SH-SY5Y (cell line): ENCODE data around the gene ABLIM2.

Source experiments
- GATA2 ChIP-seq: IDR thresholded peaks from 2 replicates; pipeline ENCODE4 v1.6.1; 2011; ENCODE audit warnings: mild to moderate bottlenecking, low read depth, low read length
- GATA3 ChIP-seq: IDR thresholded peaks from 2 replicates; pipeline ENCODE4 v1.6.1; 2011; ENCODE audit warnings: low read depth, mild to moderate bottlenecking, low read length, moderate library complexity

GRCh38 chr4:7963691-7964090 lies 194.9 kb downstream of the ABLIM2 start:
- no peak for TF ChIP-seq GATA2
- TF ChIP-seq GATA3 = no peak
